ENCODE results near the gene FAM118B. TPM values are rescaled to one million over a fixed set of nuclear protein-coding genes. Genes with fewer than 3 reads are reported as not detected.

The FAM118B gene
- polyA plus RNA-seq, 1 experiment = 36.7 TPM

DNA sequence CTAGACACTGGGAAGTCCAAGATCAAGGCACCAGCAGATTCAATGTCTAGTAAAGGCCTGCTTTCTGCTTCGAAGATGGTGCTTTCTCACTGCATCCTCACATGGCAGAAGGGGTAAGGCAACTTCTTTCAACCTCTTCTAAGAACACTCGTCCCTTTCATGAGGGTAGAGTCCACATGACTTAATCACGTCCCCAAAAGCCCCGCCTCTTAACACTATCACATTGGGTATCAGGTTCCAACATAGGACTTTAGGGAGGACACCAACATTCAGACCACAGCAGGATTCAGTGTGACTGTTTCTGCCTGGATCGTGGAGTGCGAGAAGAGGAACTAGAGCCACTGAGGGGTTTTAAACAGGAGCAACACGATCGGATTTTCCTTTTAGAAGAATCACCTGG, 67.6 kb downstream of the FAM118B start:
- H3K27me3 ChIP-seq (ENCODE audit: control insufficient read depth, insufficient read depth, low read length) = no peaks in the 10 kb centered on the region
- TF ChIP-seq, protein P1, sequence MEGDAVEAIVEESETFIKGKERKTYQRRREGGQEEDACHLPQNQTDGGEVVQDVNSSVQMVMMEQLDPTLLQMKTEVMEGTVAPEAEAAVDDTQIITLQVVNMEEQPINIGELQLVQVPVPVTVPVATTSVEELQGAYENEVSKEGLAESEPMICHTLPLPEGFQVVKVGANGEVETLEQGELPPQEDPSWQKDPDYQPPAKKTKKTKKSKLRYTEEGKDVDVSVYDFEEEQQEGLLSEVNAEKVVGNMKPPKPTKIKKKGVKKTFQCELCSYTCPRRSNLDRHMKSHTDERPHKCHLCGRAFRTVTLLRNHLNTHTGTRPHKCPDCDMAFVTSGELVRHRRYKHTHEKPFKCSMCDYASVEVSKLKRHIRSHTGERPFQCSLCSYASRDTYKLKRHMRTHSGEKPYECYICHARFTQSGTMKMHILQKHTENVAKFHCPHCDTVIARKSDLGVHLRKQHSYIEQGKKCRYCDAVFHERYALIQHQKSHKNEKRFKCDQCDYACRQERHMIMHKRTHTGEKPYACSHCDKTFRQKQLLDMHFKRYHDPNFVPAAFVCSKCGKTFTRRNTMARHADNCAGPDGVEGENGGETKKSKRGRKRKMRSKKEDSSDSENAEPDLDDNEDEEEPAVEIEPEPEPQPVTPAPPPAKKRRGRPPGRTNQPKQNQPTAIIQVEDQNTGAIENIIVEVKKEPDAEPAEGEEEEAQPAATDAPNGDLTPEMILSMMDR (IDR thresholded peaks at IDR 0.05; ENCODE audit: low read depth, low read length) = no peak
- CTCF ChIA-PET = no interaction called here
- POLR2A ChIA-PET = no interaction called here
- no peaks in the 10 kb centered on the region for H3K9me3 ChIP-seq (ENCODE audit: control insufficient read depth, insufficient read depth, low read length)
- no peak overlapping the region for H3K4me3 ChIP-seq (ENCODE audit: low read depth, low read length)
- no peak overlapping the region for H3K27ac ChIP-seq (ENCODE audit: low read depth, low read length)
- DNase-seq (ENCODE audit: low read depth, low spot score) = no peak

DNA sequence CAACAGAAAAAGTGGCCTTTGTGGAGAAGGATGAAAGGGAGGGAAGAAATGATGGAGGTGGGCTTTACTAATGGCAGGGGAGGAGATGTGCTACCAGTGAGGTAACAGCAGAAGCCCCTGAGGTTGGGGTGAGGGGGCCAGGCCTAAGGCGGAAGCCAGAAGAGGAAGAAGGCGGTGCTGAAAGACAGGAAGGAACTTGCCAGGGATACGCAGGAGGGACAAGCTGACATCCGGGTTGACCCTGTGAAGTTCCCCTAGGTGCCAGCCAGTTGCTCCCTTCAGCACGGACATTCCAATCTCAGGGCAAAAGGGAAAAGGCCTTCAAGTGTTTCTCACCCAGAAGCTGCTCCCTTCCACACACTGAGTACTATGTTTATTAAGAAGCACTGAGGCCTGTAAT, 69.0 kb downstream of the FAM118B start:
- CTCF ChIA-PET = no interaction called here
- H3K27me3 ChIP-seq (ENCODE audit: control insufficient read depth, insufficient read depth, low read length) = no peaks in the 10 kb centered on the region
- H3K9me3 ChIP-seq (ENCODE audit: control insufficient read depth, insufficient read depth, low read length) = no peaks in the 10 kb centered on the region
- no peak overlapping the region for H3K4me3 ChIP-seq (ENCODE audit: low read depth, low read length)
- POLR2A ChIA-PET = no interaction called here
- H3K27ac ChIP-seq (ENCODE audit: low read depth, low read length) = no peak overlapping the region
- TF ChIP-seq, protein P1 (IDR thresholded peaks at IDR 0.05; ENCODE audit: low read depth, low read length) = no peak
- DNase-seq (ENCODE audit: low read depth, low spot score) = no peak

DNA sequence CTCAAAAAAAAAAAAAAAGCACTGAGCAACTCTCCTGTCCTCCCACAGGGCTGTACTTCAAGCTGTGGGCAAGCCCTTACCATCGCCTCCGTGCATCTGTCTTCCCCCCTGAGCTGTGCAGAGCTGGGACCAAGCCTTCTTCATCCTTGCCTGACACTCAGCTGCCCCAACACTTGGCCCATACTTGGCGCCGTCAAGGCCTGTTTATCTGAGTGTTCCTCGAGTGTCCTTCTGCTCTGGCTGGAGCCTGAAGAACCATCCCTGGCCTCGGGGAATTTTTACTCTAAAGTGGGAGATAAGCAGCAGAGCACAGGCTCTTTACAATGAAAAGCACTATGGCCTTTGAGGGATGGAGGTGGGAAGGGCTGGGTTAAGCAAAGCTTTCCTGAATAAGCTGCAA, 69.7 kb downstream of the FAM118B start:
- Histone ChIP-seq H3K27me3 (ENCODE audit: control insufficient read depth, insufficient read depth, low read length) (no peaks in the 10 kb centered on the region), H3K4me3 (ENCODE audit: low read depth, low read length) (no peak overlapping the region), H3K27ac (ENCODE audit: low read depth, low read length) (no peak overlapping the region), H3K9me3 (ENCODE audit: control insufficient read depth, insufficient read depth, low read length) (no peaks in the 10 kb centered on the region)
- DNase-seq (ENCODE audit: low read depth, low spot score) = no peak
- POLR2A ChIA-PET = no interaction called here
- CTCF ChIA-PET = no interaction called here
- TF ChIP-seq, protein P1 (IDR thresholded peaks at IDR 0.05; ENCODE audit: low read depth, low read length) = no peak

DNA sequence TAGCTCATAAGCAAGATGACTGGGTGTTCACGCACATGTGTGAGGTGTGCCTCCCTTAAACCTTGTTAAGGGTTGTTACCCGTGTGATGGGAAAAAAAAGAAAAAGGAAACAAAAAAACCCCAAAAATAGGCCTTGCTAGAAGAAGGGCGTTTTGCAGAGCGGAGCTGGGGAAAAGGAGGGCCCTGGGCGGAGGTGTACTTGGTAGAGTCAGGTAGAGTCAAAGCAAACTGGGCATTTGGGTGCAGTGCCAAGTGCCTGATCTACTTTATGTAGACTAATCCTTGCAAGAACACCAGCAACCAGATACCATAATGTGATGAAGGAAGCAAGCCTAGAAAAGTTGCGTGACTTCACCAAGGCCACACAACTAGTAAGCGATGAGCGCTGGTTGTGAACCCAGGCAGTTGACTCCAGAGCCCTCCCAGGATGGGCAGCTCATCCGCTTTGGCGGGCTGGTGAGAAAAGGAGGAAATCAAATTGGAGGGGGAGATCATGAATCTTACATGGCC, 70.1 kb downstream of the FAM118B start:
- ChIA-PET POLR2A (interaction anchor here (1.2 kb wide), 1 partner anchor 12 kb away, joined by 4 read pairs; the partner anchor contains the start of genes FOXRED1 and SRPRA), CTCF (interaction anchor here (1.1 kb wide), 1 partner anchor 199 kb away, joined by 3 read pairs; no protein-coding TSS in a partner anchor)

DNA sequence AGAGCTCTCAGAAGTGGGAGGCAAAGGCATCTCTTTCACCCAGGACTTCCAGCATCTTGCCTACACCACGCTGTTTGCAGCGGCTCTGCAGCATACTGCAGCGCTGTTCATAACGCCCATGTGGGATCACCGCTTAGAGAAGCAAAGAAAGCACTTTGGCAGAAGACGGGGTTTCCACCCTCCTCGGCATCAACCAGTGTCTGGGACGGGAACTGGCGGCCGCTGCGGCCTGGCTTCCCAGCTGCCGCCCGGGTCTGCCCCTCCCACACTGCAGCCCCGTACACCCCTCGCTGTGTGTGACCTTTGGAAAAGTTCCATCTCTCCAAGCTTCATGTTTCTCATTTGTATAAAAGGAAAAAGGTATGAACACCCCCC, 70.8 kb downstream of the FAM118B start:
- H3K27me3 ChIP-seq (ENCODE audit: control insufficient read depth, insufficient read depth, low read length) = no peaks in the 10 kb centered on the region
- H3K4me3 ChIP-seq (ENCODE audit: low read depth, low read length) = peak overlapping the region; percentile 78
- TF ChIP-seq, protein P1 (IDR thresholded peaks at IDR 0.05; ENCODE audit: low read depth, low read length) = no peak
- H3K27ac ChIP-seq (ENCODE audit: low read depth, low read length) = no peak overlapping the region
- ChIA-PET CTCF (interaction anchor here (0.6 to 1.1 kb wide), 2 partner anchors 63 to 198 kb away, joined by 3 read pairs; no protein-coding TSS in a partner anchor), POLR2A (interaction anchor here (1.2 kb wide), 1 partner anchor 13 kb away, joined by 4 read pairs; the partner anchor contains the start of genes FOXRED1 and SRPRA)
- no peak for DNase-seq (ENCODE audit: low read depth, low spot score)
- no peaks in the 10 kb centered on the region for H3K9me3 ChIP-seq (ENCODE audit: control insufficient read depth, insufficient read depth, low read length)

More for the DNA sequence above, 70.1 kb downstream of the FAM118B start:
- Histone ChIP-seq H3K9me3 (ENCODE audit: control insufficient read depth, insufficient read depth, low read length) (no peaks in the 10 kb centered on the region), H3K4me3 (ENCODE audit: low read depth, low read length) (no peak overlapping the region), H3K27me3 (ENCODE audit: control insufficient read depth, insufficient read depth, low read length) (no peaks in the 10 kb centered on the region), H3K27ac (ENCODE audit: low read depth, low read length) (no peak overlapping the region)
- DNase-seq (ENCODE audit: low read depth, low spot score) = no peak
- TF ChIP-seq, protein P1 (IDR thresholded peaks at IDR 0.05; ENCODE audit: low read depth, low read length) = no peak

Measured in AG04450 (cell line).